ENCODE data around the gene PASK.

- TF ChIP-seq EZH2 (IDR thresholded peaks at IDR 0.05) (no peak), POLR2AphosphoS5 (IDR thresholded peaks at IDR 0.05; ENCODE audit: borderline replicate concordance, low read depth, low read length) (no peak), FOXP2 (optimal IDR thresholded peaks at IDR 0.05; ENCODE audit: control extremely low read depth, extremely low read length, insufficient read depth) (no peak)
Measured at GRCh38 chr2:241159116-241159515, 9.8 kb upstream of the PASK start.
